Left forelimb (tissue), 1 donor: ENCODE measurements around the gene TRDMT1.

Experiments
- DNase-seq: peaks from one replicate; pipeline ENCODE4 v3.0.0-alpha.2; 2018; ENCODE audit warnings: low spot score

Gene TRDMT1

DNA sequence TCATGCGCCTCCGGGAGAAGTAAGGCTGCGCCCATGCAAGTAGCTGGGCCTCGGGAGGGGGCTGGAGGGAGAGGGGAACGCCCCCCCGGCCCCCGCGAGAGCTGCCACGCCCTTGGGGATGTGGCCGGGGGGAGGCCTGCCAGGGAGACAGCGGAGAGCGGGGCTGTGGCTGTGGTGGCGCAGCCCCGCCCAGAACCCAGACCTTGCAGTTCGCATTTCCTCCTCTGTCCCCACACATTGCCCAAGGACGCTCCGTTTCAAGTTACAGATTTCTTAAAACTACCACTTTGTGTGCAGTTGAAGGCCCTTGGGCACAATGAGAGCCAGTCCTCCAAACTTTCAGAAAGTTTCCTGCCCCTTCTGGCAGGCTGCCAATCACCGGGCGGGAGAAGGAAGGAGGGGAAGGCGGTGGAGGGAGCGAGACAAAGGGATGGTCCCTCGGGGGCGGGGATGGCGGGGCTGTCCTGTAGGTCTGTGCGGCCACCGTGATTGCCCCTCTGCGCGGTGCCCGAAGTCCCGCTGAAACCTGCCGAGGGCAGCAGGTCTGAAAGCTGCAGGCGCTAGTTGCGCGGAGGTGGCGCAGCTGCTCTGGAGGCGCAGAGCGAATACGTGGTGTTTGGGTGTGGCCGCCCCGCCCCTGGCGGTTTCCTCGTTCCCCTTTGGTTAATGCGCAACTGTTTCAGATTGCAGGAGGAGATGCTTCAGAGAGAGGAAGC is 28.7 kb upstream of the TRDMT1 start:
- peak; percentile 90 for DNase-seq

DNA sequence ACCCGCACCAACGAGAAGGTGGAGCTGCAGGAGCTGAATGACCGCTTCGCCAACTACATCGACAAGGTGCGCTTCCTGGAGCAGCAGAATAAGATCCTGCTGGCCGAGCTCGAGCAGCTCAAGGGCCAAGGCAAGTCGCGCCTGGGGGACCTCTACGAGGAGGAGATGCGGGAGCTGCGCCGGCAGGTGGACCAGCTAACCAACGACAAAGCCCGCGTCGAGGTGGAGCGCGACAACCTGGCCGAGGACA is 28.2 kb upstream of the TRDMT1 start:
- peak; percentile 86 for DNase-seq

DNA sequence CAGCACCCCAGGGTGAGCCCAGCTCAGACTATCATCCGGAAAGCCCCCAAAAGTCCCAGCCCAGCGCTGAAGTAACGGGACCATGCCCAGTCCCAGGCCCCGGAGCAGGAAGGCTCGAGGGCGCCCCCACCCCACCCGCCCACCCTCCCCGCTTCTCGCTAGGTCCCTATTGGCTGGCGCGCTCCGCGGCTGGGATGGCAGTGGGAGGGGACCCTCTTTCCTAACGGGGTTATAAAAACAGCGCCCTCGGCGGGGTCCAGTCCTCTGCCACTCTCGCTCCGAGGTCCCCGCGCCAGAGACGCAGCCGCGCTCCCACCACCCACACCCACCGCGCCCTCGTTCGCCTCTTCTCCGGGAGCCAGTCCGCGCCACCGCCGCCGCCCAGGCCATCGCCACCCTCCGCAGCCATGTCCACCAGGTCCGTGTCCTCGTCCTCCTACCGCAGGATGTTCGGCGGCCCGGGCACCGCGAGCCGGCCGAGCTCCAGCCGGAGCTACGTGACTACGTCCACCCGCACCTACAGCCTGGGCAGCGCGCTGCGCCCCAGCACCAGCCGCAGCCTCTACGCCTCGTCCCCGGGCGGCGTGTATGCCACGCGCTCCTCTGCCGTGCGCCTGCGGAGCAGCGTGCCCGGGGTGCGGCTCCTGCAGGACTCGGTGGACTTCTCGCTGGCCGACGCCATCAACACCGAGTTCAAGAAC is 27.7 kb upstream of the TRDMT1 start:
- DNase-seq, result peak; percentile 97

DNA sequence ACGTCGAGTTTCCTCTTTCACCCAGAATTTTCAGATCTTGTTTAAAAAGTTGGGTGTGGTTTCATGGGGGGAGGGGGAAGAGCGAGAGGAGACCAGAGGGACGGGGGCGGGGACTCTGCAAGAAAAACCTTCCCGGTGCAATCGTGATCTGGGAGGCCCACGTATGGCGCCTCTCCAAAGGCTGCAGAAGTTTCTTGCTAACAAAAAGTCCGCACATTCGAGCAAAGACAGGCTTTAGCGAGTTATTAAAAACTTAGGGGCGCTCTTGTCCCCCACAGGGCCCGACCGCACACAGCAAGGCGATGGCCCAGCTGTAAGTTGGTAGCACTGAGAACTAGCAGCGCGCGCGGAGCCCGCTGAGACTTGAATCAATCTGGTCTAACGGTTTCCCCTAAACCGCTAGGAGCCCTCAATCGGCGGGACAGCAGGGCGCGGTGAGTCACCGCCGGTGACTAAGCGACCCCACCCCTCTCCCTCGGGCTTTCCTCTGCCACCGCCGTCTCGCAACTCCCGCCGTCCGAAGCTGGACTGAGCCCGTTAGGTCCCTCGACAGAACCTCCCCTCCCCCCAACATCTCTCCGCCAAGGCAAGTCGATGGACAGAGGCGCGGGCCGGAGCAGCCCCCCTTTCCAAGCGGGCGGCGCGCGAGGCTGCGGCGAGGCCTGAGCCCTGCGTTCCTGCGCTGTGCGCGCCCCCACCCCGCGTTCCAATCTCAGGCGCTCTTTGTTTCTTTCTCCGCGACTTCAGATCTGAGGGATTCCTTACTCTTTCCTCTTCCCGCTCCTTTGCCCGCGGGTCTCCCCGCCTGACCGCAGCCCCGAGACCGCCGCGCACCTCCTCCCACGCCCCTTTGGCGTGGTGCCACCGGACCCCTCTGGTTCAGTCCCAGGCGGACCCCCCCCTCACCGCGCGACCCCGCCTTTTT is 26.9 kb upstream of the TRDMT1 start, which contains the start of gene VIM:
Gene VIM (plus strand): TSS at position 151 of the 925 bp plus-strand sequence. CDS start 1,182 bp downstream, outside the sequence.
- DNase-seq, result peak; percentile 93

DNA sequence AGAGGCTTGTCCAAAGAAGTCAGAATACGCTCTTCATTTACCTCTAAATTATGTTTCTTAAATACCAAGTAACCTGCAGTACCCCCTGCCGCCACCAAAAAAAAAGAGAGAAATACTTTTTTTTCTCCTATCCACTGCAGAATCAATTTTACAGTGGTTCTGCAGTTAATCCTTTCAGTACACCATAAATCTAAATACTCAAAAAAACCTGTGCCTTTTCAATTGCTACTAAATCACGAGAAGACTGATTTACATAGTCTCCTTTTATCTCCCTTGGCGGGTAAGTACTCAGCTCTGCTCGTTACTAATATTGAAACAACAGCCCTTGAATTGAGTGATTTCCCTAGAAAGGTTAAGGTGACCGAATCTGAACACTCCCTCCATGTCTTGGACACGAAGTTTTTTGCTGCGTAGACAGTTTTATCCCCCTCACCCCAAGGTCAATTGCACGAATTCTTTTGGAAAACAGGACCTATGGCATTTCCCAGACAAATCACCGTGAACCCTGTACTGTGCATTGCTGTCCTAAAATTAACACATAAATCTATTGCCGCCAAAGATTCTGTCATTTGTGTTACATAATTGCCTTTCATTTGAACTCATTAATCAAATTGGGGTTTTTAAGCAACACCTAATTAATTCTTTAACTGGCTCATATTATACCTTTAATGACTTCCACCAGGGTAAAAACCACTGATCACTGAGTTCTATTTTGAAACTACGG is 26.1 kb upstream of the TRDMT1 start:
- DNase-seq, result no peak

DNA sequence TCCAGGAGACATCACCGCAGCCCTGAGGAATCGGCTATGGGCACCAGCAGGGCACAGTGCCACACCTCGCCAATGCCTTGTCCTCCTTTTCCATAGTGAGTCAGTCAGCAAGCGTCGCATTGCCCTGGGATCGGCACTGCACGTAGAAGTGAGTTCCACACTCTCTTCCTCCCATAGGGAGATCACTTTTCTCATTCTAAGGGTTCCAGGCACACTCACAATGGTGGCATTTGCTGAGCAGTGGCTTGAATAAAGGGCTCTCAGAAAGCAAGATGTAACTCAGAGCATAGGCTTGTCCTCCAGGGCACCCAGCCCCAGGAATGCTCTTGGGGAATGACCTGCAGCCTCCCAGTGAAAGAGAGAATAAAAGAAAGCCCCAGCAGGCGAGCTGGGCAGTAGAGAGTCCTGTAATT is 25.4 kb upstream of the TRDMT1 start:
- DNase-seq, result no peak

DNA sequence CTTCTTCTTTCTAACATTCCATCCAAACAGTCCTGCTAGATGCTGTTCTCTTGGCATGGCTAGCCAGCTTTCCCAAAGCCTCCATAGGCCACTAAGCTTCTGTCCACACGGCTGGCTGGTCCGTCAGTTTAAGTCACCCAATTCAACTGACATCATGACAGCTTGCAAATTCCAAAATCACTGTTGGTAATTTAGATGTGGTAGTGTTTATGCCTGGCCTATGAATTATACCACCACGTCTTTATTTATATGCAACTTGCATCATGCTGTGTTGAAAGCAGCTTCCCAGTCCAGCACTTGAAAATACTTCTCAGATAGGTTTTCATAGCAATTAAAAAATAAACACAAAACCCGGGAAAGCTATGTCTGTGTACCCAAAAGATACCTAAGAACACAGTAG is 24.3 kb upstream of the TRDMT1 start:
- DNase-seq, result no peak

DNA sequence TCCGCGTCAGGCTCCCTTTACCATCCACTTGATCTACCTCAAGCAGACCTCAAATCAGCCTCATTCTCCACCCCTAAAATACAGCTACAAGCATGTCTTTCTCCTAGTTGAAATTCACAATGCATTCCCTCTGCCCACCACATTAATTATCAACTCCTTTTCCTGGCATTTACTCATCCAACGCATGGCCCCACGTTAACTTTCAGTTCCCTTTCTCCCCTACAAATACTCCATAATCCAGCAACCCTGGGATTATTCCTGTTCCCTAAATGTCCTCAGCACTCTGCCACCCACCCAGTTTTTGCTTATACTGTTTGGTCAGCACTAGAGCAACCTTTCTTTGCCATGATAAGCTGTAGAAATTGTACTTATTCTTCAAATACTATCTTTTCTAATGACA is 20.9 kb upstream of the TRDMT1 start:
- no peak for DNase-seq

DNA sequence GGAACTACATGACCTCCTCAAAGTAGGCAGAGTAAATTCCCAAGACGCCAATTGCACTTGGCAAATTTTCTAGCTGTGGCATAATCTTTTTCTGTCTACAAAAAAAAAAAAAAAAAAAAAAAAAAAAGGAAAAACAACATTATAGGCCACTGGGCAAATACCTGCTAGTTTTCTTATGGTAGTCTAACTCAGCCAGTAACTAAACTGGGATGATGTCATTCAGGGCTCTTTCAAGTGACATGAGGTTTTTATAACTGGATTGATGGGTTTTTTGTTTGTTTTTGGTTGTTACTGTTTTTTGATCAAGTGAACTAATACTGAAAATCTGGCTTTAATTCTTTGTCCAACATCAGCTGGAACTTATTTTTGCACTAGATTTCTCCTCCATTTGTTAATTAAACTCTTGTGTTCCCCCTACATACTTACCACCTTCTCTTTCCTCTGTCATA is 19.2 kb upstream of the TRDMT1 start:
- no peak for DNase-seq

DNA sequence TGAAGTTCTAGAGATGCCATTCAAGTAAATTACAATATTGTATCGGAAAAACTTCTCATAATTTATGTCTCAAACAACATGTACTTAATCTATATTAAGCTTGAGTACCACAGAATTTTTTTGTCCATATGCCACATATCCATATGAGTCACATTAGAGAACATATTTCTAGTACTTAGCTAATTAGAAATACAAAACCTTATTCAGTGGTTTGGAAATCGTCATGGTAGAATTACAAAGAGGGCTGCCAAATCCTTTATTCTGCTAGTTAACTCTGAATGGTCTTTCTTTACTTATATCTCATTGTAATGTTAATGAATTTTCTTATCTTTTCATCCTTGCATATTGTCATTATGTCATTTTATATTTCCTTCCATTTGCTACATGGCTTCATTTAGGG is 17.6 kb upstream of the TRDMT1 start:
- DNase-seq, result no peak

DNA sequence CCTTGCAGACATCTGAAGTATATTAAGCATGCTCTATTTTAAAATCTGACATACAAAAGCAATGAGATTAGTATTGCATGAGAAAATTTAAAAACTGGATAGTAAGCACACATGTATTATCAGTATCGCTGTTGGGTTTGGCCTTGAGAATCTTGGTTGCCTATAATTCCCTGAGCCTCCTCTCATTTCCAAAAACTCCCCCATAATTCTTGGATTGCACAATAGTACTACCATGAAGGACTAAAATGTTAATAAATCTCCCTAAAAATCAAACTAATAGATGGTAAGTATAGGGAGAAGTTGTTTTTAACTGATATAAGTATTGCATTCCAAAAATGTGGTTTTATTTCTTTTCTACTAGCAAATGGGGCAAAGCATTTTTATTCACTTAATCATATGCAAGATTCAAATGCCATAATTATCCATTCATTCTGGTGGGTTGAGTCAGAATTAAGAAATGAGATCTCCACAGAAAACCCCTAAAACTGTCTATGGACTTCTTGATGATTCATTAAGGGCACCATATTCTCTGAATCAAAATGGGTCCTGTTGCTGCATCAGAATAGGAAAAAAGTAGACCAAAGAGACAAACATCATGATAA is 16.3 kb upstream of the TRDMT1 start:
- DNase-seq, result no peak

DNA sequence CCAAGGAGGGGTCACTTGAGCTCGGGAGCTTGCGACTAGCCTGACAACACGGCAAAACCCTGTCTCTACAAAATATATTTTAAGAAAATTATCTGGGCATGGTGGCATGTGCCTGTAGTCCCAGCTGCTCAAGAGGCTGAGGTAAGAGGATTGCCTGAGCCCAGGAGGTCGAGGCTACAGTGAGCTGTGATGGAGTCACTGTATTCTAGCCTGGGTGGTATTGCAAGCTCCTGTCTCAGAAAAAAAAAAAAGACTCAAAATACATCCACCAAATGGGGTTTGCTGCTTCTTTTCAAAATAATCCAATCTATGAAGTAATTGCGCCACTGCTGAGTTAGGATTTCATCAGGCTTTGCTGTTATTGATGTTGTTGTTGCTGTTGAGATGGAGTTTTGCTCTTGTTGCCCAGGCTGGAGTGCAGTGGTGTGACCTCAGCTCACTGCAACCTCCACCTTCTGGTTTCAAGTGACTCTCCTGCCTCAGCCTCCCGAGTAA is 15.5 kb upstream of the TRDMT1 start:
- DNase-seq, result no peak

DNA sequence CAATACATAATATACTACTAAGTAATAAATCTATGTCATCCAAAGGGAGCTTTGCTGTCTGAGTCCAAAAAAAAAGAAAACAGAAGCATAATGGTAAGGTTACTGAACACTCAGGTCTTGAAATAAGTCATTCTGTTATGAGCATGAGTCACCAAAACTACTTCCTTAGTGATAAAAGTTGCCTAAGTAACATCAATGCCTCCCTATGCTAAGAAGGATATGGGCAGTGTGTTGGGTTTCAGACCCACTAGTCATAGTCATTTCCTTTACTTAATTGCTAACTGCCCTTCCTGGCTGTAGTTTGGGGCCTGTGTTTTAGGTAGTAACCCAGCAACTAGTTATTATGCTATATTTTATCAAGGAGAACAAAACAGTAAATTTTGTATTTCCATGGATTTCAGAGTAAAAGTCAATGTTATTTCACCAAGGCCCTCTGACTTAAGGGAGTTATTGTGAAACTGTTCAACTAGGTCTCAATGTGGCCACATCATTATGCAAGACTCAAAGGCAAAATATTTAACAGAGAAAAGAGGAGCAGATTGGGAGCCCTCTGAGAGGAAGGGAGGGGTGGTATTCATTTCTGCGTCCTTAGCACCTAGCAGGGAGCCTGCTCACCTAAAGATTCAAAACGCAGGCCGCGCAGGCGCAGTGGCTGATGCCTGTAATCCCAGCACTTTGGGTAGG is 14.9 kb upstream of the TRDMT1 start:
- no peak for DNase-seq

DNA sequence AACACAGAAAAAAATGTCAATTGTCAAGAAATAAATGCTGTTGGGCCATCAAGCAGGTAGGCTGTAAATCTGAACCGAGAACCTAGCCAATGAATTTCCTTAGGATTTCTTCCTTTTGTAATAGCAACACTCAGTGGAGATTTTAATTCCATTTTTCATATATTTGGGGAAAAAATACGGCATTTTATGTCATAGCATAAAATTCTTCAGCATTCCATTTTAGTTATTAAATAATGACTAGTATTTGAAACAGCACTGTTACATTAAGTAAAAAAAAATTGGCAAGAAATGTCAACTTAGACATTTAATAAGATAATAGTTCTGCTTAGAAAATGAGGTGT is 14.3 kb upstream of the TRDMT1 start:
- no peak for DNase-seq

DNA sequence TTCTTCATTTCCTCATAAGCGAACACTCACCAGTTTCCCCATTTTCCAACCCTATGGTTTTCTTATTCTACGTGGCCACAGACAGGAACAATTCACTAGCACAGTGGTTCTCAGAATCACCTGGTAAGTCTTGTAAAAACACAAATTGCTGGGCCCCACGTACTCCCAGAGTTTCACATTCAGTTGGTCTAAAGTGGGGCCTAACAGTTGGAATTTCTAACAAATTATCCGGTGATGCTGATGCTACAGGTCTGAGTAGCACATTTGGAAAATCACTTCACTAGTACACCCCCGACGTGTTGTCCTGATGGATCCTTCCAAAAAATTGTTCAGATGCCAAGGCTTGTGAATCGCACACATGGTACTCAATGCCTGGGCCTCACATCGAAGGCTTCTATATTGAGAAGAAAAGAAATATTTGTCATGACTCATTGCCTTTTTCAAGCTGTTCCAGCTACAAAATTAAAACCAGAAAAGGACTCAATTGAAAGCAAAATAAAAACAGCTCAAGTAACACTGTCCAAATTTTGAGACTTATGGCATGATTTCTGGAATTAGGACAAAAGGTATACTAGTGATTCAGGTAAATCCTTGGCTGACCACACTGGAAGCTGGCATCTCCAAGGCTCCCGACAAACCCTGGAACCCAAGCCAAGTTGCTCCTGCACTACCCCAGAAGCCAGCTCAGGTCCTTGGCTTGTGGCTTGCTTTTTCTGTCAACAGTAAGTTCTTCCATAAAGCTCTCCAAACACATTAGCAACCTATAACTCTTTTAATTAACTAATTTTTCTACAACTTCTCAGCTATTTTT is 13.7 kb upstream of the TRDMT1 start:
- no peak for DNase-seq

DNA sequence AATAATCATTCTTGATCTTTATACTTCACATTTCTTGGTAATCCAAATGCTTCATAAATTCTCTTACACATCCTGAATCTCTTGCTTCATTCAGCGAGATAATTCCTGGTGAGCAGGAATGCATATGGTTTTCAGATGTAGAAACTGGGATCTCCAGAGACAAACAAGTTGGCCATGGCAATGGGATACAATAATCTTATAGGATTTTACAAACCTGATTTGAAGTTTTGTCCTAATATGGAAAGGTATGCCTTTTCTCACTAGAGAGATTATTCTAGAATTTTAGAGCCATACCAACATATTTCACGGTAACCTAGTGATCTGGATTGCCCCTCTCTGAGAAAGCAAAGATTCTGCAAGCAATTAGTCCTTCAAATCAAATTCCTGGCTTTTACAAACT is 13.1 kb upstream of the TRDMT1 start:
- no peak for DNase-seq

DNA sequence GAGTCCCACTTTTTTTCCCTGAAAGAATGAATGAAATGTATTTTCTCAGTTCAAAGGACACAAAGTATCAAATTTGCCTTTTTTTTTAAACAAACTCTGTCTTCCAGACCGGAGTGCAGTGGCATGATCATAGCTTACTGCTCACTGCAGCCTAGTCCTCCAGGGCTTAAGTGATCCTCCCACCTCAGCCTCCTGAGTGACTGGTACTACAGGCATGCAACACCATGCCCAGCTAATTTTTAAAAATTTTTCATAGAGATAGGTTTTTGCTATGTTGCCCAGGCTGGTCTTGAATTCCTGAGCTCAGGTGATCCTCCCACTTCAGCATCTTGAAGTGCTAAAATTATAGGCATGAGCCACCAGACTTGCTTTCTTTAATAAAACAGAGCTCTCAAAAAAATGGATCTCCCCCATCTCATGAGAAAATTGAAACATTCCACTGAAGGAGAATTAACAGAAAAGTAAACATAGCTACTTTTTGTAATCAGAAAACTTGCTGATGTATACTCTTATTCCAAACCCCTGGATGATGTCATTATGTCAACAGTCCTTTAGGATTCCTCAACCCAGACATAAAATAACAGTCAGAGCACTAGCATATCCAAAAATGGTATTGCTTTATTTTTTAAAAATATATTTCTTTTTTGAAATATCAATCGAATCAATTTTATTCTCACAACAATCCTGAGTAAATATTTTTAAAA is 12.3 kb upstream of the TRDMT1 start:
- no peak for DNase-seq

DNA sequence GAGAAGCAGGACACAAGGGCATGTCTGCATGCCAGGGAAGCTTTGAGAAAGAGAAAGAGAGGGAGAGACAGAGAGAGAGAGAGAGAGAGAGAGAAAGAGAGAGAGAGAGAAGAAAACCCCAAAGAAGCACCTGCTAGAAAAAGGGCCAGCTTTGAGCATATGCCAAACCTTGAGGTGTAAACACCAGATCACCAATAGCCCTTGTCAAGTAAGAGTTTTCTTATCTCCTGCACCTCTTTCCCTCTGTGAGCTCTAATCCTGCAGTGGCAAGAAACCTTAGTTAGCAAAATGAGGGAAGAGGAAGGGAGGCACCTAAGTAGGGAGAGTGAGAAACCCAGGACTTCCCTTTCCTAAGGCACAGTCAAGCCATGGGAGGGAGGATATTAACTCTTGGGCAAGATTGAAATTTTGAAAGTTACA is 11.3 kb upstream of the TRDMT1 start:
- DNase-seq, result no peak

DNA sequence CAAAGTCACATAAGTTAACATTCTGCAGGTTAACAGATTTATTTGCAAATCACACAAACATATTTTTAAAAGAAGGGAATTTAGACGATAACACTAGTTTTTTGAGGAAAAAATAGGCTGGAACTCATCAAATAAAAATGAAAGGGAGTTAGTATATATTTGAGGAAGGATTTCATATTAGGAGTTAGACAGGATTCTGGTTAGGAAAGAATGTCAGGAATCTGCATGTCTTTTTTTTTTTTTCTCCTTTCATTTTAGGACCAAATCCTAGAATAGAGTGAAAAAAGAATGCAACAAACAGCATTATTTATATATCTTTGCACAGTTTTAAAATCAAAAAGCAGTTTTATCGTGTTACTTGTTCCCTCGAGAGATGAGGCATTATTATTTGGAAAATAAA is 8.9 kb upstream of the TRDMT1 start:
- DNase-seq, result no peak

DNA sequence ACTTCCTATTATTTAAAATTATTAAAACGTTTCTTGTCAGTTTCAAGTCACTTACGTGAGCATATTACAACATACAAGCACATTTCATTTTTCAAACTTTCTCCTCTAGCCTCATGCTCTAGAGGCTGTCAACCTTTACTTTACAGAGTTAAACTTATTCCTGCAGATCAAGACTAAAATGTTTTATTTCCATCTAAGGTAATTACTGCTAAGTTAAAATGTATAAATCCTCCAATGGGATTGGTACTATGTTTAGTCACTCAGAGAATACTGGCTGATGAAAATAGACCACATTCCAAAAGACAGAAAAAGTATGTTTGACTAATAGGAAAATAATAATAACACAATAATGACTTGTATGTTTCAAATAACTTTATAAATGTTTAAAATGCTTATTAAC is 8.4 kb upstream of the TRDMT1 start:
- DNase-seq, result no peak
